Tibial nerve (tissue), 4 donors: ENCODE measurements around the gene JAKMIP1. TPM values are rescaled to one million over a fixed set of nuclear protein-coding genes. Genes with fewer than 3 reads are reported as not detected.

Experiments used
- DNase-seq, 2 donors: peaks; one replicate each; pipeline ENCODE4 v3.0.0-alpha.2; 2019; ENCODE audit warnings: low spot score in 2 of 2
- H3K27ac ChIP-seq, 4 donors: fragments of 200-600 bp; sonication (generic) in 3 of 4; one replicate each; pipeline ENCODE4 v1.5.1; 2017 to 2019; ENCODE audit warnings: mild to moderate bottlenecking in 1 of 4
- H3K27me3 ChIP-seq, 2 donors: fragments of 200-600 bp; sonication (generic) in 1 of 2; one replicate each; pipeline versions ENCODE4 v1.5.1 to v1.6.0; 2017 to 2019
- H3K36me3 ChIP-seq, 3 donors: fragments of 200-600 bp; sonication (generic); one replicate each; pipeline ENCODE4 v1.5.1; 2018 to 2019
- H3K4me1 ChIP-seq, 4 donors: fragments of 200-600 bp; sonication (generic) in 3 of 4; one replicate each; pipeline ENCODE4 v1.5.1; 2017 to 2019
- H3K4me3 ChIP-seq, 4 donors: fragments of 200-600 bp; sonication (generic) in 3 of 4; one replicate each; pipeline ENCODE4 v1.5.1; 2017 to 2019; ENCODE audit warnings: mild to moderate bottlenecking in 1 of 4, moderate library complexity in 1 of 4
- H3K9me3 ChIP-seq, 4 donors: fragments of 200-600 bp; sonication (generic) in 3 of 4; one replicate each; pipeline ENCODE4 v1.5.1; 2017 to 2019
- CTCF ChIP-seq, 5 experiments: fragments of 200-600 bp in 3 of 5; fragments of 450-650 bp in 2 of 5; sonication (generic) in 3 of 5; IDR thresholded peaks; one replicate each; pipeline ENCODE4 v1.5.1; 2016 to 2019; ENCODE audit warnings: antibody characterized with exemption in 5 of 5, mild to moderate bottlenecking in 3 of 5, moderate library complexity in 2 of 5
- EP300 ChIP-seq, 2 donors: sonication (generic); formaldehyde crosslinking; IDR thresholded peaks; one replicate each; pipeline ENCODE4 v1.6.1; 2017; ENCODE audit warnings: antibody characterized with exemption in 2 of 2, mild to moderate bottlenecking in 1 of 2
- POLR2A ChIP-seq, 2 donors: fragments of 450-650 bp; IDR thresholded peaks; one replicate each; pipeline ENCODE4 v1.6.1; 2017; ENCODE audit warnings: antibody characterized with exemption in 2 of 2, mild to moderate bottlenecking in 2 of 2, moderate library complexity in 2 of 2
- WGBS, 2 donors: methylation state at CpG; one replicate each; pipeline ENCODE4 v1.1.5; 2018; 5-methylcytosine and 5-hydroxymethylcytosine counted together
- total RNA-seq, 4 donors: library from RNA; depleted of rRNA; stranded (reverse); fragments of >200 nt; gene quantifications; one replicate each; pipeline ENCODE4 v1.1.0, GENCODE V29; 2016

Gene JAKMIP1
- total RNA-seq, 4 donors from 2014 or later, result 0.30 to 2.5 (median 1.2) TPM

- Histone ChIP-seq H3K4me3 (no peak overlapping the region), H3K27me3 (peaks cover 0 to 8% of the 10 kb centered on the region in 2 donors), H3K27ac (no peak overlapping the region), H3K9me3 (no peaks in the 10 kb centered on the region), H3K4me1 (no peaks in the 10 kb centered on the region), H3K36me3 (no peaks in the 10 kb centered on the region)
- TF ChIP-seq CTCF (IDR thresholded peaks at IDR 0.05), result no peak
- TF ChIP-seq POLR2A (IDR thresholded peaks at IDR 0.05), result no peak
- no peak for TF ChIP-seq EP300 (IDR thresholded peaks at IDR 0.05)
- no peak for DNase-seq
- WGBS, 2 donors, result 82 to 90% methylated on average over 5 to 7 of the region's 7 CpGs
Observed at GRCh38 chr4:6043843-6044242, 156.5 kb downstream of the JAKMIP1 start.

GRCh38 chr4:6043188-6043587 lies 157.2 kb downstream of the JAKMIP1 start:
- Histone ChIP-seq H3K4me3 (no peak overlapping the region), H3K36me3 (no peaks in the 10 kb centered on the region), H3K4me1 (no peaks in the 10 kb centered on the region), H3K27me3 (peaks cover 0 to 8% of the 10 kb centered on the region in 2 donors), H3K27ac (no peak overlapping the region), H3K9me3 (no peaks in the 10 kb centered on the region)
- no peak for TF ChIP-seq CTCF (IDR thresholded peaks at IDR 0.05)
- 80% methylated on average over 13 of the region's 13 CpGs for WGBS, 2 donors
- DNase-seq, result no peak

- no peak for TF ChIP-seq POLR2A (IDR thresholded peaks at IDR 0.05)
- no peak for TF ChIP-seq EP300 (IDR thresholded peaks at IDR 0.05)
- TF ChIP-seq CTCF (IDR thresholded peaks at IDR 0.05), result no peak
- Histone ChIP-seq H3K4me1 (no peaks in the 10 kb centered on the region), H3K4me3 (no peak overlapping the region), H3K36me3 (no peaks in the 10 kb centered on the region), H3K27me3 (peaks cover 0 to 8% of the 10 kb centered on the region in 2 donors), H3K27ac (no peak overlapping the region), H3K9me3 (no peaks in the 10 kb centered on the region)
- DNase-seq, result no peak
- WGBS, 2 donors, result 81 to 82% methylated on average over 21 of the region's 21 CpGs
Observed at GRCh38 chr4:6042293-6043063, 157.9 kb downstream of the JAKMIP1 start.

- Histone ChIP-seq H3K27ac (no peak overlapping the region), H3K4me3 (no peak overlapping the region), H3K36me3 (no peaks in the 10 kb centered on the region), H3K27me3 (peaks cover 0 to 8% of the 10 kb centered on the region in 2 donors), H3K9me3 (no peaks in the 10 kb centered on the region), H3K4me1 (no peaks in the 10 kb centered on the region)
- no peak for DNase-seq
- 86 to 89% methylated on average over 5 of the region's 5 CpGs for WGBS, 2 donors
- TF ChIP-seq CTCF (IDR thresholded peaks at IDR 0.05), result no peak
- no peak for TF ChIP-seq POLR2A (IDR thresholded peaks at IDR 0.05)
- TF ChIP-seq EP300 (IDR thresholded peaks at IDR 0.05), result no peak
Observed at GRCh38 chr4:6041800-6042199, 158.5 kb downstream of the JAKMIP1 start.

- H3K9me3 ChIP-seq, result no peaks in the 10 kb centered on the region
- H3K27ac ChIP-seq, result no peak overlapping the region
- no peaks in the 10 kb centered on the region for H3K4me1 ChIP-seq
- DNase-seq, result no peak
- H3K36me3 ChIP-seq, result no peaks in the 10 kb centered on the region
- H3K27me3 ChIP-seq, result peaks cover 0 to 1% of the 10 kb centered on the region in 2 donors
- 65 to 85% methylated on average over 7 of the region's 8 CpGs for whole genome bisulfite sequencing, 2 donors
- TF ChIP-seq EP300 (IDR thresholded peaks at IDR 0.05) (no peak), POLR2A (IDR thresholded peaks at IDR 0.05) (no peak), CTCF (IDR thresholded peaks at IDR 0.05) (no peak)
- no peak overlapping the region for H3K4me3 ChIP-seq
Observed at GRCh38 chr4:6038711-6039110, 161.6 kb downstream of the JAKMIP1 start.
